Activated CD4-positive, alpha-beta memory T cell treated with anti-CD3 and anti-CD28 coated beads, Interleukin-2, amount 10 ng/mL, durations not matched to agents 7 days and 5 days (primary cell): Measurements from ENCODE around the gene NANOGP8. TPM values are rescaled to one million over a fixed set of nuclear protein-coding genes. Genes with fewer than 3 reads are reported as not detected.

Experiments
- CTCF ChIA-PET: fragments of 350-600 bp; sonication (Branson Sonifier 250); formaldehyde crosslinking; loops from one replicate; lab custom pipeline; 2021; ENCODE audit warnings: antibody characterized with exemption, inconsistent platforms; lab: Charles Lee
- POLR2A ChIA-PET: fragments of 350-600 bp; sonication (Branson Sonifier 250); formaldehyde crosslinking; loops from one replicate; lab custom pipeline; 2021; ENCODE audit warnings: antibody characterized with exemption; lab: Charles Lee
- DNase-seq: peaks from one replicate; pipeline ENCODE4 v3.0.0-alpha.2; 2020
- H3K27ac Mint-ChIP-seq: one replicate; pipeline ENCODE4 v1.8.0; 2021; ENCODE audit warnings: mild to moderate bottlenecking, mixed read lengths
- H3K27me3 Mint-ChIP-seq: one replicate; pipeline ENCODE4 v1.8.0; 2021; ENCODE audit warnings: mixed read lengths
- H3K36me3 Mint-ChIP-seq: one replicate; pipeline ENCODE4 v1.8.0; 2021; ENCODE audit warnings: low read depth, mixed read lengths
- H3K4me1 Mint-ChIP-seq: one replicate; pipeline ENCODE4 v1.8.0; 2021; ENCODE audit warnings: mixed read lengths
- H3K4me3 Mint-ChIP-seq: one replicate; pipeline ENCODE4 v1.8.0; 2021; ENCODE audit warnings: mild to moderate bottlenecking, mixed read lengths
- H3K9me3 Mint-ChIP-seq: one replicate; pipeline ENCODE4 v1.8.0; 2021; ENCODE audit warnings: mixed read lengths
- total RNA-seq, 2 experiments: library from RNA; stranded (reverse); gene quantifications; one replicate each; pipeline ENCODE4 v1.2.3, GENCODE V29; 2021

NANOGP8 gene
- total RNA-seq, 2 experiments from 2014 or later: not detected

- ChIA-PET POLR2A (no interaction called here), CTCF (no interaction called here)
- no peak overlapping the region for H3K4me3 Mint-ChIP-seq
- H3K27ac Mint-ChIP-seq: no peak overlapping the region
- H3K36me3 Mint-ChIP-seq: no peaks in the 10 kb centered on the region
- DNase-seq: no peak
- no peaks in the 10 kb centered on the region for H3K9me3 Mint-ChIP-seq
- peaks cover 5% of the 10 kb centered on the region for H3K4me1 Mint-ChIP-seq
- H3K27me3 Mint-ChIP-seq: peaks cover 9% of the 10 kb centered on the region
Observed at GRCh38 chr15:35061825-35062737, 23.0 kb downstream of the NANOGP8 start.

GRCh38 chr15:35061161-35061824 is 23.8 kb downstream of the NANOGP8 start:
- DNase-seq: no peak

GRCh38 chr15:35060591-35060990 is 24.5 kb downstream of the NANOGP8 start:
- no peak for DNase-seq
- ChIA-PET CTCF (no interaction called here), POLR2A (no interaction called here)
- H3K4me1 Mint-ChIP-seq: peaks cover 5% of the 10 kb centered on the region
- H3K27me3 Mint-ChIP-seq: peaks cover 8% of the 10 kb centered on the region
- no peak overlapping the region for H3K27ac Mint-ChIP-seq
- H3K4me3 Mint-ChIP-seq: no peak overlapping the region
- H3K36me3 Mint-ChIP-seq: no peaks in the 10 kb centered on the region
- H3K9me3 Mint-ChIP-seq: no peaks in the 10 kb centered on the region

More at GRCh38 chr15:35061161-35061824, 23.8 kb downstream of the NANOGP8 start:
- H3K36me3 Mint-ChIP-seq: no peaks in the 10 kb centered on the region
- H3K4me1 Mint-ChIP-seq: peaks cover 5% of the 10 kb centered on the region
- H3K27ac Mint-ChIP-seq: no peak overlapping the region
- CTCF ChIA-PET: no interaction called here
- H3K9me3 Mint-ChIP-seq: no peaks in the 10 kb centered on the region
- no peak overlapping the region for H3K4me3 Mint-ChIP-seq
- POLR2A ChIA-PET: no interaction called here
- H3K27me3 Mint-ChIP-seq: peaks cover 11% of the 10 kb centered on the region

GRCh38 chr15:35058534-35059054 is 26.5 kb downstream of the NANOGP8 start:
- ChIA-PET POLR2A (no interaction called here), CTCF (interaction anchor here (1.0 kb wide), 1 partner anchor 26 kb away, joined by 3 read pairs; no protein-coding TSS in a partner anchor)
- DNase-seq: no peak
- no peak overlapping the region for H3K27ac Mint-ChIP-seq
- H3K4me1 Mint-ChIP-seq: peaks cover 5% of the 10 kb centered on the region
- H3K27me3 Mint-ChIP-seq: peaks cover 8% of the 10 kb centered on the region
- H3K4me3 Mint-ChIP-seq: no peak overlapping the region
- H3K9me3 Mint-ChIP-seq: no peaks in the 10 kb centered on the region
- no peaks in the 10 kb centered on the region for H3K36me3 Mint-ChIP-seq

- Mint-ChIP-seq H3K4me3 (no peak overlapping the region), H3K9me3 (no peaks in the 10 kb centered on the region), H3K27ac (no peak overlapping the region), H3K27me3 (peaks cover 8% of the 10 kb centered on the region), H3K36me3 (no peaks in the 10 kb centered on the region), H3K4me1 (no peaks in the 10 kb centered on the region)
- ChIA-PET CTCF (no interaction called here), POLR2A (no interaction called here)
- no peak for DNase-seq
Observed at GRCh38 chr15:35055416-35056105, 29.5 kb downstream of the NANOGP8 start.

GRCh38 chr15:35054380-35054779 is 30.7 kb downstream of the NANOGP8 start:
- Mint-ChIP-seq H3K9me3 (no peaks in the 10 kb centered on the region), H3K27me3 (peaks cover 10% of the 10 kb centered on the region), H3K4me1 (no peaks in the 10 kb centered on the region), H3K36me3 (no peaks in the 10 kb centered on the region), H3K27ac (no peak overlapping the region), H3K4me3 (no peak overlapping the region)
- CTCF ChIA-PET: no interaction called here
- POLR2A ChIA-PET: no interaction called here
- DNase-seq: no peak

- Mint-ChIP-seq H3K4me3 (no peak overlapping the region), H3K9me3 (no peaks in the 10 kb centered on the region), H3K27ac (no peak overlapping the region), H3K27me3 (peaks cover 2% of the 10 kb centered on the region), H3K4me1 (no peaks in the 10 kb centered on the region), H3K36me3 (no peaks in the 10 kb centered on the region)
- POLR2A ChIA-PET: no interaction called here
- CTCF ChIA-PET: no interaction called here
- DNase-seq: no peak
Observed at GRCh38 chr15:35047996-35048395, 37.1 kb downstream of the NANOGP8 start.

GRCh38 chr15:35047528-35047927 is 37.6 kb downstream of the NANOGP8 start:
- Mint-ChIP-seq H3K4me1 (no peaks in the 10 kb centered on the region), H3K27ac (no peak overlapping the region), H3K4me3 (no peak overlapping the region), H3K27me3 (peaks cover 2% of the 10 kb centered on the region), H3K9me3 (no peaks in the 10 kb centered on the region), H3K36me3 (no peaks in the 10 kb centered on the region)
- ChIA-PET POLR2A (no interaction called here), CTCF (no interaction called here)
- DNase-seq: no peak

- CTCF ChIA-PET: no interaction called here
- Mint-ChIP-seq H3K9me3 (no peaks in the 10 kb centered on the region), H3K4me1 (no peaks in the 10 kb centered on the region), H3K27me3 (no peaks in the 10 kb centered on the region), H3K36me3 (no peaks in the 10 kb centered on the region), H3K4me3 (no peak overlapping the region), H3K27ac (no peak overlapping the region)
- no peak for DNase-seq
- POLR2A ChIA-PET: no interaction called here
Observed at GRCh38 chr15:35043373-35044095, 41.6 kb downstream of the NANOGP8 start.

GRCh38 chr15:35040339-35041255 is 44.5 kb downstream of the NANOGP8 start:
- Mint-ChIP-seq H3K4me3 (no peak overlapping the region), H3K4me1 (no peaks in the 10 kb centered on the region), H3K27me3 (no peaks in the 10 kb centered on the region), H3K36me3 (no peaks in the 10 kb centered on the region), H3K27ac (no peak overlapping the region), H3K9me3 (no peaks in the 10 kb centered on the region)
- POLR2A ChIA-PET: no interaction called here
- CTCF ChIA-PET: no interaction called here
- DNase-seq: no peak

GRCh38 chr15:35038626-35039451 is 46.3 kb downstream of the NANOGP8 start:
- Mint-ChIP-seq H3K27ac (no peak overlapping the region), H3K27me3 (no peaks in the 10 kb centered on the region), H3K4me3 (no peak overlapping the region), H3K36me3 (no peaks in the 10 kb centered on the region), H3K9me3 (no peaks in the 10 kb centered on the region), H3K4me1 (no peaks in the 10 kb centered on the region)
- POLR2A ChIA-PET: no interaction called here
- CTCF ChIA-PET: no interaction called here
- DNase-seq: no peak
